OCI-LY3 (cell line): ENCODE measurements around the gene ADTRP.

ENCODE experiments used
- EZH2phosphoT487 ChIP-seq: fragments of 200-600 bp; shearing (Covaris generic); IDR thresholded peaks from 2 replicates; pipeline ENCODE4 v1.6.1; 2018; ENCODE audit warnings: antibody characterized with exemption, mixed run types, low read depth
- TF ChIP-seq, protein P1 (sequence below): fragments of 200-600, 300-600 bp; sonication (generic); IDR thresholded peaks from 2 replicates; pipeline ENCODE4 v1.5.1; 2014; ENCODE audit warnings: antibody characterized with exemption, low read length, low read depth

DNA sequence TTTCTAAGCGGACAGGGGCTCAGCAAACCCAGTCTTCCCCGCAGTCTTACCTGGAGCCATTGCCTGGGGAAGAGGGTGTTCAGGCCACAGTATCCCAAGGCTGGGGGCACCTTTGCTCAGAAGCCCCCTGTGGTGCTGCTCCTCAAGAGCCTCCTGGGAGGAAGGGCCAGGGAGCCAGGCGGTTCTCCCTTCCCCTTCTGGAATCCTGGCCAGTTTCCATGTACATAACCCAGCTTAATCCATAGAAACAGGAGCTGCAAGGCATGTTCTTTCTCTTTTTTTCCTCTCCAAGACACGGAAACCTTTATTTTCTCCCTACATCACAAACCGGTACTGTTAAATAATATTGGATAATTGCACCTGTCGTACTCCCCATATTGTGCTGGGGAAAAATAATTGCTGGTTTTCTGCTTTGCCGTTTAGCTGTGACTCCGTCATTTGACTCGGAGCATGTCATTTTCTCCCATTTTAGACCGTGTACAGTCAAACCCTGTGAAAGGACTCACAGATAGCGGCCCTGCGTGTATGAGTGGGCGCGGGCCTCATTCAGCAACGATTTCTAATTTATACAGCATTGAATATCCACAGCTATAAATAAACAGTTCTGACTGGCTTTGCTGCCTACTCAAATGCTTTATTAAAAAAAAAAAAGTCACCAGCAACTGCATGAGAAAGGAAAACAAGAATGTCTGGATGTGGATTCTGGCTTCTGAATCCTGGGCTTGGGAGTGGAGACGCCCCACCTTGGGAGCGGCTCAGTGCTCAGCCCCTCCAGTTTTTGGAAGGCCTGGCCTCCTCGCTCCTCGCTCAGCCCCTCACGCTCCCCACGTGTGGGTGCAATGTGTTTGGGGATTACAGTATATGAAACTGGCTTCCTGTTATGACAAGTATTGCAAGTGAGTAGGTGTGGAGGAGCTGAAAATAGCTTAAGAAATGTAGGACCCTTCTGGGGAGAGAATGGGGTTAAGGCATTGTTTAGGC lies 67.3 kb downstream of the ADTRP start:
- TF ChIP-seq, protein P1, sequence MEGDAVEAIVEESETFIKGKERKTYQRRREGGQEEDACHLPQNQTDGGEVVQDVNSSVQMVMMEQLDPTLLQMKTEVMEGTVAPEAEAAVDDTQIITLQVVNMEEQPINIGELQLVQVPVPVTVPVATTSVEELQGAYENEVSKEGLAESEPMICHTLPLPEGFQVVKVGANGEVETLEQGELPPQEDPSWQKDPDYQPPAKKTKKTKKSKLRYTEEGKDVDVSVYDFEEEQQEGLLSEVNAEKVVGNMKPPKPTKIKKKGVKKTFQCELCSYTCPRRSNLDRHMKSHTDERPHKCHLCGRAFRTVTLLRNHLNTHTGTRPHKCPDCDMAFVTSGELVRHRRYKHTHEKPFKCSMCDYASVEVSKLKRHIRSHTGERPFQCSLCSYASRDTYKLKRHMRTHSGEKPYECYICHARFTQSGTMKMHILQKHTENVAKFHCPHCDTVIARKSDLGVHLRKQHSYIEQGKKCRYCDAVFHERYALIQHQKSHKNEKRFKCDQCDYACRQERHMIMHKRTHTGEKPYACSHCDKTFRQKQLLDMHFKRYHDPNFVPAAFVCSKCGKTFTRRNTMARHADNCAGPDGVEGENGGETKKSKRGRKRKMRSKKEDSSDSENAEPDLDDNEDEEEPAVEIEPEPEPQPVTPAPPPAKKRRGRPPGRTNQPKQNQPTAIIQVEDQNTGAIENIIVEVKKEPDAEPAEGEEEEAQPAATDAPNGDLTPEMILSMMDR, result no peak
- TF ChIP-seq EZH2phosphoT487, result no peak
